ENCODE data around the gene AADACL2.

DNA sequence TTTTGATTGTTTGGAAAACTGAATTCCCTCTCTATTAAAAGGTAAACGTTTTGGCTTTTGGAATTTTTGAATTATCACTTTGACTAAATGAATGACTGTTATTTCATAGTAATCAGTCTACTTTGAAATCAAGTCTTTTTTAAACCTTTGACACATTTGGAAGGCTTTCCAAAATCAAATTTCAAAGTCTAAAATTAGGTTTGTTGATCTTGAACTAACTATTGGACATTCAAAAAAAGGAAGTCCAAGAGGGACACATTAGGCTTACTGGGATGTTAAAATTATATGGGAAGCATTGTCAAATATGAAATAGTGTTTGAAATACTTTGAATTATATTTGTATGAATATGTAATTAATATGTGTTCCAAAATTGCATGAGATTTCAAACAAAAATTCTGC lies 45.2 kb upstream of the AADACL2 start:
- TF ChIP-seq, protein P1, sequence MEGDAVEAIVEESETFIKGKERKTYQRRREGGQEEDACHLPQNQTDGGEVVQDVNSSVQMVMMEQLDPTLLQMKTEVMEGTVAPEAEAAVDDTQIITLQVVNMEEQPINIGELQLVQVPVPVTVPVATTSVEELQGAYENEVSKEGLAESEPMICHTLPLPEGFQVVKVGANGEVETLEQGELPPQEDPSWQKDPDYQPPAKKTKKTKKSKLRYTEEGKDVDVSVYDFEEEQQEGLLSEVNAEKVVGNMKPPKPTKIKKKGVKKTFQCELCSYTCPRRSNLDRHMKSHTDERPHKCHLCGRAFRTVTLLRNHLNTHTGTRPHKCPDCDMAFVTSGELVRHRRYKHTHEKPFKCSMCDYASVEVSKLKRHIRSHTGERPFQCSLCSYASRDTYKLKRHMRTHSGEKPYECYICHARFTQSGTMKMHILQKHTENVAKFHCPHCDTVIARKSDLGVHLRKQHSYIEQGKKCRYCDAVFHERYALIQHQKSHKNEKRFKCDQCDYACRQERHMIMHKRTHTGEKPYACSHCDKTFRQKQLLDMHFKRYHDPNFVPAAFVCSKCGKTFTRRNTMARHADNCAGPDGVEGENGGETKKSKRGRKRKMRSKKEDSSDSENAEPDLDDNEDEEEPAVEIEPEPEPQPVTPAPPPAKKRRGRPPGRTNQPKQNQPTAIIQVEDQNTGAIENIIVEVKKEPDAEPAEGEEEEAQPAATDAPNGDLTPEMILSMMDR (IDR thresholded peaks at IDR 0.05), result no peak
- TF ChIP-seq POLR2A (IDR thresholded peaks at IDR 0.05) (no peak), POLR2AphosphoS5 (IDR thresholded peaks at IDR 0.05) (no peak)

Data from prostate gland (tissue), 2 donors.